NB4 (cell line): ENCODE measurements around the gene MYO1D.

Experiments used
- POLR2A ChIP-seq: IDR thresholded peaks from 2 replicates; pipeline ENCODE4 v1.6.1; 2011; ENCODE audit warnings: mild to moderate bottlenecking; ENCODE audit not compliant: insufficient read length; ENCODE audit errors: extremely low read depth
- TF ChIP-seq, protein P1 (sequence below): IDR thresholded peaks from one replicate; pipeline ENCODE4 v1.5.1; 2012; ENCODE audit warnings: low read depth, low read length
- TF ChIP-seq, protein P2 (sequence below): IDR thresholded peaks from 2 replicates; pipeline ENCODE4 v1.6.1; 2011; ENCODE audit warnings: low read depth, low read length

DNA sequence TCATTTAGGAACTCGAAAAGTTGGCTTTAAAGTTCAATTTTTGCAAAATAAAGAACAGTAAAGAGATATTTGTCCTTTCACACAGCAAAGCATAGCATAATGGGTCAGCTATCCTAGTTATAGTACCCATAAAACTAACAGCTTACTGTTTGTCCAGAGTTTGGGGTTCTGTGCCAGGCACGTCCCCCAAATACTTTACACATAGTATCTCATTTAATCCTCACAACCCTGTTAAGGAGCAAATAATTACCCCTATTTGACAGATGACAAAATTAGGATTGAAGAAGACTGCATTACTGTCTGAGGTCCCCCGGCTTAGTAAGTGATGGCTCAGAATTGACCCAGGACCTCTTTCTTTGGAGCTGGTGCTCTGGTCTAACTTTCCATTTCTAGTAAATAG, 52.6 kb downstream of the MYO1D start:
- TF ChIP-seq, protein P1, sequence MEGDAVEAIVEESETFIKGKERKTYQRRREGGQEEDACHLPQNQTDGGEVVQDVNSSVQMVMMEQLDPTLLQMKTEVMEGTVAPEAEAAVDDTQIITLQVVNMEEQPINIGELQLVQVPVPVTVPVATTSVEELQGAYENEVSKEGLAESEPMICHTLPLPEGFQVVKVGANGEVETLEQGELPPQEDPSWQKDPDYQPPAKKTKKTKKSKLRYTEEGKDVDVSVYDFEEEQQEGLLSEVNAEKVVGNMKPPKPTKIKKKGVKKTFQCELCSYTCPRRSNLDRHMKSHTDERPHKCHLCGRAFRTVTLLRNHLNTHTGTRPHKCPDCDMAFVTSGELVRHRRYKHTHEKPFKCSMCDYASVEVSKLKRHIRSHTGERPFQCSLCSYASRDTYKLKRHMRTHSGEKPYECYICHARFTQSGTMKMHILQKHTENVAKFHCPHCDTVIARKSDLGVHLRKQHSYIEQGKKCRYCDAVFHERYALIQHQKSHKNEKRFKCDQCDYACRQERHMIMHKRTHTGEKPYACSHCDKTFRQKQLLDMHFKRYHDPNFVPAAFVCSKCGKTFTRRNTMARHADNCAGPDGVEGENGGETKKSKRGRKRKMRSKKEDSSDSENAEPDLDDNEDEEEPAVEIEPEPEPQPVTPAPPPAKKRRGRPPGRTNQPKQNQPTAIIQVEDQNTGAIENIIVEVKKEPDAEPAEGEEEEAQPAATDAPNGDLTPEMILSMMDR, result no peak
- TF ChIP-seq, protein P2, sequence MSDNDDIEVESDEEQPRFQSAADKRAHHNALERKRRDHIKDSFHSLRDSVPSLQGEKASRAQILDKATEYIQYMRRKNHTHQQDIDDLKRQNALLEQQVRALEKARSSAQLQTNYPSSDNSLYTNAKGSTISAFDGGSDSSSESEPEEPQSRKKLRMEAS, result no peak
- TF ChIP-seq POLR2A, result no peak
